ENCODE measurements around the gene ELAVL1. TPM values are rescaled to one million over a fixed set of nuclear protein-coding genes. Genes with fewer than 3 reads are reported as not detected.

The ELAVL1 gene
- total and polyA plus RNA-seq, 9 of the 15 experiments (the other 6 are each of a cell fraction or from before 2014, with no cell fraction given) = 4.3 to 172 (median 69.2) TPM

GRCh38 chr19:8004001-8004400, 1.4 kb downstream of the ELAVL1 start:
- Histone ChIP-seq H3K9me1 (ENCODE audit: control insufficient read depth, insufficient read depth, low read length) (peaks cover 12% of the 10 kb centered on the region), H3K4me2 (ENCODE audit: insufficient read depth, low read length) (peak overlapping the region; percentile 99), H3K9ac (ENCODE audit: insufficient read depth in 1 of 2, low read depth in 2 of 2, low read length in 2 of 2) (peak overlapping the region; percentile 67 to 94; a peak in 3 of 4 replicates), H3K9me3 (replicated peaks; ENCODE audit: control insufficient read depth, insufficient read depth, low read depth, low read length) (no peaks in the 10 kb centered on the region), H3K4me1 (replicated peaks in 1 of 2; ENCODE audit: control insufficient read depth in 2 of 2, insufficient read depth in 2 of 2, low read length in 2 of 2) (peaks cover 29 to 36% of the 10 kb centered on the region in 2 experiments), H3K27me3 (ENCODE audit: control insufficient read depth in 2 of 2, insufficient read depth in 2 of 2, low read length in 2 of 2) (no peaks in the 10 kb centered on the region), H2AFZ (ENCODE audit: low read depth, low read length) (no peak overlapping the region), H3K27ac (ENCODE audit: extremely low read depth, low read depth, low read length) (peak overlapping the region; percentile 78), H3K4me3 (peak overlapping the region; percentile 78), H3K36me3 (ENCODE audit: control insufficient read depth, insufficient read depth, low read length) (peaks cover 46% of the 10 kb centered on the region), H3K79me2 (ENCODE audit: control insufficient read depth, insufficient read depth, low read length) (peaks cover 79% of the 10 kb centered on the region), H4K20me1 (replicated peaks; ENCODE audit: control insufficient read depth, insufficient read depth, low read length) (peaks cover 48% of the 10 kb centered on the region)
- CTCF ChIA-PET (ENCODE audit: low intra/inter-chr PET ratio) = no interaction called here
- 8% methylated on average over 6 of the region's 6 CpGs for WGBS (ENCODE audit: insufficient coverage, low coverage, missing lambda C conversion rate)
- DNase-seq (ENCODE audit: extremely low read depth in 1 of 4, low spot score in 3 of 4) (no peak), ATAC-seq (no peak), FAIRE-seq (no peak)
- TF ChIP-seq BCOR (IDR thresholded peaks at IDR 0.05) (peak; percentile 83), ETV5 (CRISPR knock-in tag; IDR thresholded peaks at IDR 0.05; ENCODE audit: low read depth) (no peak), RBFOX2 (IDR thresholded peaks at IDR 0.05; ENCODE audit: low read depth, low read length) (0 out of 2 replicates have a peak, but pooled peaks have one; percentile 24), GTF3C2 (IDR thresholded peaks at IDR 0.05; ENCODE audit: borderline replicate concordance, extremely low read depth, insufficient read length) (no peak), NCOA6 (IDR thresholded peaks at IDR 0.05) (no peak), RBM25 (IDR thresholded peaks at IDR 0.05; ENCODE audit: low read depth, low read length, severe bottlenecking) (peak; percentile 80), ZNF41 (CRISPR knock-in tag; conservative IDR thresholded peaks at IDR 0.05) (no peak), MNT (conservative IDR thresholded peaks at IDR 0.05) (0 out of 4 replicates have a peak, but pooled peaks of 1 of the 2 experiments have one; percentile 3), SIRT6 (IDR thresholded peaks at IDR 0.05; ENCODE audit: low read depth, low read length) (no peak), ZBTB34 (CRISPR knock-in tag; IDR thresholded peaks at IDR 0.05) (no peak), KDM1A (IDR thresholded peaks at IDR 0.05) (peak in 1 of 2 experiments; percentile 62; a peak in 2 of 4 replicates), ARID2 (IDR thresholded peaks at IDR 0.05) (no peak), ARNT (IDR thresholded peaks at IDR 0.05) (no peak), ADNP (tag; IDR thresholded peaks at IDR 0.05) (peak; percentile 34; the same call in 1 of the 2 replicates), HIVEP1 (CRISPR knock-in tag; IDR thresholded peaks at IDR 0.05) (no peak)
- POLR2A ChIA-PET = interaction anchor here (0.6 to 1.3 kb wide), 3 partner anchors 61 to 221 kb away, joined by 3 read pairs; partner anchors contain the start of gene TIMM44
- BruUV-seq (replicated peaks) = TSS peak; percentile 68
- intact Hi-C loops (cut with micrococcal nuclease) (no loop called here), in situ Hi-C loops (cut with MboI) (no loop called here)
